ENCODE results near the gene MRPL44. TPM values are rescaled to one million over a fixed set of nuclear protein-coding genes. Genes with fewer than 3 reads are reported as not detected.

The MRPL44 gene
- total and polyA plus RNA-seq, 2 of the 13 experiments (the other 11 are each of a cell fraction or from before 2014, with no cell fraction given), result 38.4 to 78.0 TPM

GRCh38 chr2:223944703-223945531 lies 12.3 kb upstream of the MRPL44 start, which contains the start of gene WDFY1 (continued):
- TF ChIP-seq MAZ (IDR thresholded peaks at IDR 0.05; ENCODE audit: borderline replicate concordance, low read depth, low read length) (peak; percentile 96), MAZ (CRISPR knock-in tag; IDR thresholded peaks at IDR 0.05; ENCODE audit: low read depth) (peak; percentile 99), ZNF543 (CRISPR knock-in tag; IDR thresholded peaks at IDR 0.05) (peak; percentile 78; the same call in 1 of the 2 replicates), ZNF784 (CRISPR knock-in tag; IDR thresholded peaks at IDR 0.05; ENCODE audit: borderline replicate concordance) (peak; percentile 85), CHD2 (IDR thresholded peaks at IDR 0.05; ENCODE audit: low read depth, low read length) (0 out of 2 replicates have a peak, but pooled peaks have one; percentile 27), ZNF691 (CRISPR knock-in tag; IDR thresholded peaks at IDR 0.05; ENCODE audit: borderline replicate concordance, low read depth) (peak; percentile 90; the same call in 1 of the 2 replicates), HBP1 (CRISPR knock-in tag; IDR thresholded peaks at IDR 0.05; ENCODE audit: low read depth) (peak; percentile 60; the same call in 1 of the 2 replicates), ZNF576 (CRISPR knock-in tag; IDR thresholded peaks at IDR 0.05) (peak; percentile 37; the same call in 1 of the 2 replicates), DNMT3B (CRISPR knock-in tag; conservative IDR thresholded peaks at IDR 0.05) (no peak), TGIF2 (CRISPR knock-in tag; IDR thresholded peaks at IDR 0.05) (peak; percentile 92; the same call in 1 of the 2 replicates), POLR2A (IDR thresholded peaks at IDR 0.05; ENCODE audit: insufficient read depth in 1 of 2, low read depth in 2 of 2, low read length in 2 of 2) (peak; percentile 90 to 95), ZFP91 (CRISPR knock-in tag; IDR thresholded peaks at IDR 0.05; ENCODE audit: borderline replicate concordance) (peak; percentile 95), MNT (IDR thresholded peaks at IDR 0.05) (no peak; the same call in 1 of the 2 replicates), TRAFD1 (CRISPR knock-in tag; IDR thresholded peaks at IDR 0.05; ENCODE audit: borderline replicate concordance) (0 out of 2 replicates have a peak, but pooled peaks have one; percentile 51), ZNF800 (CRISPR knock-in tag; IDR thresholded peaks at IDR 0.05) (peak; percentile 91)

Data from HepG2 (cell line).